Stimulated activated CD4-positive, alpha-beta T cell treated with anti-CD3 and anti-CD28 coated beads, Interleukin-15, amount 100 ng/mL, for 24 hours (primary cell): ENCODE results near the gene VPS8.

ENCODE experiments used
- DNase-seq: peaks from one replicate; pipeline ENCODE4 v3.0.0-alpha.2; 2020

The VPS8 gene

DNA sequence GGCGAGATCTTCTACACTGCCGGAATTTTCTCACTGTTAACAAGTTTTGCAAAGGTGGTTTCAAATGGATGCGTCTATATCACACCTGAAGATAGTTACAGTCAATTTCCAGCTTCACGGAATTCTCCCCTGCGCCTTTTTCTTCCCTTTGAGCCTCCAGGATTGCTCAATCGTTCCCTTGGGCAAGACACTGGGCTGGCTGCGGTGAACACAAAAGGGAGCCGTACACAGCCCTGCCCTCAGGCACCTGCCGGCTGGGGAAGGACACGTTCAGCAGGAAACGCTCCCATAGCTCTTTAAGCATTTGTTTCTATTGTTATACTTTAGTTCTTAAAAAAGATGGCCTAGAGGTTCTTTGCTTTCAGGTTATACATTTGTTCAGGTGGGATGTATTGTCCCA lies 255.2 kb downstream of the VPS8 start:
- DNase-seq, result no peak

DNA sequence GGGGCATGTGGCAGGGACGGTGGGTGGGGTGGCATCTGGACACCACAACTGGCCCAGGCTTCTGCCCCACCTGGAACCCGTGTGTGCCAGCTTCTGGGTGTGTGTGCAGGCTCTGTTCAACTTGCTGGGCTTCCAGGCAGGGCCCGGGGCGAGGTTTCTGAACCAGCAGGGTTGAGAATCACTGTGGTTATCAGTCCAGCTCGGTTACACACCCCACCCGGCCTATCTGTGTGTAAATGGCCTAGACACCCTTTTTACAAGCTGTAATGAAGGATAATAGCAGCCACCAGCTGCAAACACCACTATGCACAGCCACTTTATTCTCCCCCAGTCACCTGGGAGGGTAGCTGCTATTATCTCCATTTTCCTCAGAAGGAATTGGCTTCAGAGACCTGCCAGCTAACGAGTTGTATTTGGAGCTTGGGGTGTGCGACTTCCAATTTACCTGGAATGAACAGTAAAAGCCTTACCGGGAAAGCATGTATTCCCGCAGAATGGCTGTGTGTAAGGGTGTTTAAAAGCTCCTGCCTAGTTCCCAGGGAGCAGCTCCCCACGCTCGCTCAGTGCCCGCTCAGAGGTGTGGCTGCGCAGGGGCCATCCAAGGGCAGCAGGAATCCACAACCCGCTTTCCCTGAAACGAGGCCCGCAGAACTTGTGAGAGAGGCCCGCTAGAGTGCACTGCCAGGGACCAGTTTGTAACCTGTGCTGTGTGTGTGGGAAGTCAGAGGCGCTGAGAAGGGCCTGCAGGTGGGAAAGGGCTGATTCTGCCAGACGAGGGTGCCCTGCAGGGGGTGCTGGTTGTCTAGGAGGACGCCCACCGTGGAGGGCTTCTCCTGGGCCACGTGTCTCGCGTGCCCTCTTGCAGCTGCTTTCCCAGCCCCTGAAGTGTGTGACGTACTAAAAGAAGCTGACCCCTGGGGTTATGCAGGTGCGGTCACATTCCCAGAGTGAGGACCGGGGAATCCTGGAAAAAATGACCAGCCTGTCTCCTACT lies 257.4 kb downstream of the VPS8 start:
- DNase-seq, result peak; percentile 6

DNA sequence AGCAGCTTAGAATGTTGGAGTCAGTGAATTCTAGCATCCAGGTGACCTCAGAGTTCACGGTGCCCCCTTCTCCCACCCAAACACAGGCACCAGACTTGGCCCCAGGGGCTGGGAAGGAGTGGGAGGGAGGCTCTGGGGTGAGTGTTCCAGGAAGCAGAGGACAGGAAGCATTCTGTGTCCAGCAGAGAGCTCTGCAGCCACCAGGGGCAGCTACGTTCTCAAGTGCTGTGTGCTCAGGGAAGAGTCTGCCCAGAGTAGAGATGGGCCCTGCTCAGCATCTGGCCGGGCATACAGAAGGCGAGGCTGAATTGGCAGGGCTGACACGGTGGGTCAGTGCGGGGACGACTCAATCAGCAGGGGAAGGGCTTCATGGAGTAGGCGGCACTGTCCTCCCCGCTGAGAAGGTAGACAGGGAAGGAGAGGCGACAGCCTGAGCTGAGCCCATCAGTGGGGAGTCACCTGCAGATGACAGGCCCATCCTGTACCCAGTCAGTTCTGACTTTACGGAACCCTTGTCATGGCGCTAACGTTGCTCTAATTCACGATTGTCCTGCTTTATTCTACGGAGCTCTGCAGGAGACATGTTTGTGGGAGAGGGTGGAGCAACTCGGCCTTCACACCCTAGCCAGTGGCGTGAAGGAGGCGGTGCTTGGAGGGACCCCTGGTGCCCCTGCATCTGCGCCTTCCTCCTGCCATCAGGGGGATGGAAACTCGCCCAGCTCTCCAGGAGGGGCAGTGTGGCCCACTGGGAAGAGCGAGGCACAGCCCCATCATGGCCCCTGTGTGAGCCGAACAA lies 258.7 kb downstream of the VPS8 start:
- no peak for DNase-seq

DNA sequence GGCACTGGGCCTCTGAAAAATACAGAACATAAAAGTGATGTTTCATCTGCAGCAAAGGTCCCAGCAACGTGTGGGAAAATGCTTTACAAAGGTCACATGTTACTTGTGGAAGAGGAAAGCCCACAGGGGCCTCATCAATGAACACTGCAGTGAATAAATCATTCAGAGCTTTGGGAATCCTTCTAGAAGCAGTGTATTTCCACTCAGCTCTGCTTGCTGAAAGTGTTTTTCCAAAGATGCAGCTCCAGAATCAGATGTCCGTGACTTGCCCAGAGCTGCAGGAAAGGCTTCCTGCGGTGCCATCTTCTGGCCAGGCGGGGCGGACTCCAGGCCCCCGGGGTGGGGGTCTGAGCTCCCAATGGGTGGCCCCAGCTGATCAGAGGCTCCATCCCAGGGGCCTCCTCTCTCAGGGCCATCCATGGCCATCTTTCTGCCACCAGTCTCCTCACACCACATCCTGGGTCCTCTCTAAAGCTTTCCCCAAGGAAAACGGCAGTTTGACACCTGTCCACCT lies 259.4 kb downstream of the VPS8 start:
- DNase-seq, result no peak

DNA sequence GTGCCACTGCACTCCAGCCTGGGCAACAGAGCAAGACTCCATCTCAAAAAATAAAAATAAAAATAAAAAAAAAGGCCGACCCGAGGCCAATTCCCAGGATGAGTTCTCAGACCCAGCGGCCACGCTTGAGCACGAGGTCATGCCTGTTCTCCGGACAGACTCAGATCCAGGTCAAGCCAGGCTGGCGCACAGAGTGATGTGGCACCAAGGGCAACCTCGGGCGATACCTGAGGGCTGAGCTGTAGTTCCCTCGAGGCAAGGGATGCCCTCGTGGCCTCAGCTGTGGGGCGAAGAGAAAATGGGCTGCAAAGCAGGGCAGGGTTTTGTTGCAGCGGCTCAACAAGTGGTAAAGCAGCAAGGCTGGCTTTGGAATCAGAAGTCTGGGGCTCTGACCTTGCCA lies 263.6 kb downstream of the VPS8 start:
- DNase-seq, result no peak

DNA sequence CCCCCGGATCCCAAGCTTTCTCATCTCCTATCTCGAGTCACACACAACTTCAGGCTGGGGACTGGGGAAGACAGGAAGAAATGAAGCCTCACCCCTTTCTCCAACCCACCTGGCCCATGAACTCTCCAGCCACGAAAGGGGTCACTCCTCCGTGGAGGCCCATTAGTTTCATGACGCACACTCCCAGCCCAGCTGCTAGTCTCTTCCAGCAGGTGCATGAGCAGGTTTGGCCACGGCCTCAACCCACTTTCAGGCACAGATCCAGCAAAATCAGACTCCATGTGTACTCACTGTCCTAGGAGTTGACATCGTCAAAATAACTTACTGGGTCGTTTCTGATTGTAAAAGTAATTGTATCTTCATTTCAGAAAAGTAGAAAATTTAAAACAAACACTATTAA lies 264.3 kb downstream of the VPS8 start:
- DNase-seq, result no peak

DNA sequence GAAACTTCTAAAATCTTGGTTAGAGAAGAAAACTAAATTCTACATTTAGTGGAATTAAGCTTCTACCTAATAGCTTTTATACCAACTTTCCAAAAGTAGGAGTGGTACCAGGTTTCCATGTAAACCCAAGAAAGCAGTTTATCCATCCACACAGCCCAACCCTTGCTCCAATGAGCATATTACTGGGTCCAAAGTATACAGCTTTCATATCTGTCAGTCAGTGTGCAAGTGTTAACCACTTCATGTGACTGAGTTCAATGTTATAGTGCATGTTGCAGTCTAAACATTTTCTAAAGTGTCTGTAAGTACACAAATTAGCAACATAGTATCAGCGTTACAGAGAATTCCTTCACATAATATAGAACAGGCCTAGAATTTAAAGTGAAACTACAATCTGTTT lies 267.7 kb downstream of the VPS8 start:
- no peak for DNase-seq

DNA sequence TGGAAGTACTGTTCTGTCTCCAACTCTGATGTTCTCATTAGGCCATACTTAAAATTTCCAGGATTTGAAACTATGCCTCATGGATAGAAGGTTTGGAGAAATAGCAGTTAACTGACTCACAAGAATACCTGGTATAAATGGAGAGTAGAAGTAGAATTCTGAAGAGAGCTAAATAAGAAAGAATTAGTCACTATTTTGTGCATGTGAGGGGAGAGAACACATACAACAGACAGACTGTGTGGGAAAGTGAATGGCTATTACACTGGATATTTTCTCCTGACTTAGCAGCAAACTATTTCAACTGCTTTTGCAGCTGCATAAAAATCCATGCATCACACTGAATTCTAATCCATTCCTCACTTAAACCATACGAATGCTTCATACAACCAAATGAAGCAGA lies 269.6 kb downstream of the VPS8 start:
- DNase-seq, result no peak

DNA sequence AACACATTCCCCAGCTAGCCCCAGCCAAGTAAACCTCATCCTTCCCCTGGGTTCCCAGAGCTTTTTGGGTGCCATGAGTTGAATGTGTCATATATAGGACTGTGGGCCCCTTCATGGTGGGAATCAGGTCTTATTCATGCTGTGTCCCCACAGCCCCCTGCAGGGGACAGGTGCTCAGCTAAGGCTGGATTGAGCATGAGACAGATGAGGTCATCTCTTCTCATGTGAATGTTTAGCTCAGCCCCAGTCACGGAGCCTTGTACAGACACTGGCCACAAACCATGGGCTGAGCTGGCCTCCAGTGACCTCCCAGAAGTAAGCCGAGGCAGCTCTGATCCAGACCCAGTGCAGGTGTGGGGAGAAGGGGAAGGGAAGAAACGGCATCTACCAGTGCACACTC lies 270.2 kb downstream of the VPS8 start:
- no peak for DNase-seq

DNA sequence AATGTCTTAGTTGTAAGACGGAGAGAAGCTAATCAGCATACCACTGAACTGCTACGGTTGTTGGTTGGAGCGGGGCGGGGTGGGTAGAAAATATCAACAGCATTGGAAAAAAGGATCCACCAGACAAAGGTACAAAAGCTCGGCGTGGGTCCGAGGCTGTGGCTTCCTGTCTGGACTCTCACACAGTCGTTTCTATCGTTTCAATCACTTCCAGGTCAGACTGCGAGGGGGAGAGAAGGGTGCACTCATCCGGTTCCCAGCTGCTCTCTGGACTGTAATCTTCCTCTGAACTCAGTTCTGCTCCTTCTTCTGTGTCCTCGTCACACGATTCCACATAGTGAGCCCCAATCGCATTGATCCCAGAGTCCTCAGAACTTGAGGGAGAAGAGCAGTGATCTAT lies 270.9 kb downstream of the VPS8 start:
- DNase-seq, result no peak

DNA sequence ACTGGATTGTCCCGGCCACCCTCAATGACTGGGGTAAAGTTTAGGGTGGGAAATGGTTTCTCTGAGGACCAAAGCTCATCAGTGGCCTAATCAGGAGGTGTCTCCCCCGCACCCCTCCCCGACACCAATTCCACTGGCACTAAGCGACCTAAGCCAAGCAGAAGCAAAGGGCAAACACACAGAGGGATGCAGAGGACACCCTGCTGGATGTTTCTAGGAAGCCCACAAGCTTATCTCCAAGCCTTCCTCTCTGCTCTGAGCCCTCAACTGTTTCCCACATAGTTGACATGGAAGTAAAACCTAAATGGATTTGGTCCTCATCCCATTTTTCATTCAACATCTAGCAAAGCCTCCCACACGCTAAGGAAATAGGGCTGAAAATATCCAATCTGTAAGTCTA lies 272.4 kb downstream of the VPS8 start:
- DNase-seq, result no peak

DNA sequence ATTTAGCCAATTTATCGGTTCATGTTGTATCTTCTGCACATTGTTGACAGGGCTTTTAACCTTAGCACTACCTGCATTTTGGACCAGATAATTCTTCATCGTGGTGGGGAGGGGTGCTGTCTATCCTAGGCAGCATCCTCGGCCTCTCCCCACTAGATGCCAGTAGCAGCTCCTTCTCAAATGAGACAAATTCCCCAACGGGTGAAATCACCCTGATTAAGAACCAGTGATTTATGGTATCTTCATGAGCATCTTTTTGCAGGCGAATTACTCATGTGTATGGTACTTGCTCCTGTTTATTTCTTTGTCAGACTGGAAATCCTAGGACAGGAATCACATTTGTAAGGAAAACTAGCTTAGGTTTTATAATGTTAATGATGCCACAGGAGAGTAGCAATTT lies 272.9 kb downstream of the VPS8 start:
- no peak for DNase-seq

DNA sequence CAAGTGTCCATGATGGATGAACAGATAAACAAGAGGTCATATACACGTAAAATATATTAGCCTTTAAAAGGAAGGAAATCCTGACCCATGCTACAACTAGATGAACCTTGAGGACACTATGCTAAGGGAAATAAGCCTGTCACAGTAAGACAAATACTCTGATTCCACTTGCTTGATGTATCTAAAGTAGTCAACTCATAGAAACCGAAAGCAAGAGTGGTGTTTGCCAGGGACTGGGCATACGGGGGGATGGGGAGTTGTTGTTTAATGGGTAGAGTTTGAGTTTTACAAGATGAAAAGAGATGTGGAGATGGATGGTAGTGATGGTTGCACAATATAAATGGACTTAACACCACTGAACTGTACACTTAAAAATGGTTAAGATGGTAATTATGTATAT lies 275.5 kb downstream of the VPS8 start:
- DNase-seq, result no peak

DNA sequence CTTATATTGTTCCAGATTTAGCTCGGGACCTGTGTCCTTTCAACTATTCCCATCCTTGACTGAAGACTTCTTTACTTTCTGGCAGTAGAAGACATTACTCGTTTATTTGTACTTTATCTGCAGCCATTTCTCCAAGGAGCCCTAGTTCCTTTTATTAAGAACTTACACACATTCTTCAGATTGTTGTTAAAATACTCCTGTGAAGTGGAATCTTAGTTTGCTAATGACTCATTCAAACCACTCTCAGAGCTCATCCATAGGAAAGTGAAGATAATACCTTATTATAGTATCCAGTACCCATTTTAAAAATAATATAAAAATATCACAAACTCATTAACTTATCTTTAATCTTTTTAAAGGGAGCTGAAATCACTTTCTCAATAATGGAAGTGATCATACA lies 277.4 kb downstream of the VPS8 start:
- no peak for DNase-seq

DNA sequence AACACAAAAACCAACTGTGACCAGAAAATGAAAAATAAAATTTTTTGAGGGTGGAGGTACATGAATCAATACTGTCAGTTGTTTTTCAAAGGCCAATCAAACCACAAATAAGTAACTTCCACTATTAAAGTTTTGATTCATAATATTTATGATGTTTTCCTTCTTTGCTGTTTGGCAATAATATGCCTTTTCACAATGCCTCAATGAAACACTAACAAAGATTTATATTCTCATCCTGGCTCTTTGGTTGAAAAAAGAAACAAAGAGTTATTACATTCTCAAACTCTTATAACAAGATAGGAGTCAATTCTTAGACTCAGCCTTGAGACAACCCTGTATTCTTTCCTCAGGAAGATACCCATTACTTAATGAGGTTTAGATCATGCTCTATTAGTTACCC lies 277.8 kb downstream of the VPS8 start:
- no peak for DNase-seq

DNA sequence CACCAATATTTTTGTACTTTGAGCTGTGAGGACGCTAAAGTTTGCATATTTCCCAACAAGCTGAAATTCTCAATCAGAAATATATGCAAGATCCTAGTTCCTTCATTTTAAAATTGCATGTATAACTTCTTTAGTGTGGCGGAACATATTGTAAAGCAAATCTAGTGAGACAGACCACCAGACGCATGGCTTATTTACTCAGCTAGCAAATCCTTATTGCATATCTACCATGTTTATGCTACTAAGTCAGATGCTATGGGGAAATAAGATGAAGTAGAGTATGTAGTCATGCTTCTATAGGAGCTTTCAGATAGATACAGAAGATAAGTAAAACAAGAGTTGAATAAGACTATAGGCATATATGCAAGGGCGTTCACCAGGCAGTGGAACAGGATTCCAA lies 278.8 kb downstream of the VPS8 start:
- DNase-seq, result no peak

DNA sequence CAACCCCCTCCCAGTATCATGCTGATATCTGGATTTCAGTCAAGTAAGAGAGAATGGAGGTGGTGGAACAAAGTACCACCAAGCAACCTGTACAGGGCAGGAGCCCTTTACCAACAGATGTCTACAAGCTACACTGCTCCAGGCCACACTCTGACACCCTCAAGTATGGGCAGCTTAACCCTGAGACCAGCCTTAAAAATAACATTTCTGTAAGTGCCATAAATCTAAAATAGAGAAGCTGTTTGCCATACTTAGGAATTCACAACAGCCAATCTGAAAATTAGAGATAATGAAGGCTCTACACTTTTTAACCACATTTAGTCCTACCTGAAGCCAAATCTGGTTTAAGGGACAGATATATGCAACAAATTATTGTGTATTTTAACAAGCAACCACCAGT lies 281.1 kb downstream of the VPS8 start:
- DNase-seq, result no peak

DNA sequence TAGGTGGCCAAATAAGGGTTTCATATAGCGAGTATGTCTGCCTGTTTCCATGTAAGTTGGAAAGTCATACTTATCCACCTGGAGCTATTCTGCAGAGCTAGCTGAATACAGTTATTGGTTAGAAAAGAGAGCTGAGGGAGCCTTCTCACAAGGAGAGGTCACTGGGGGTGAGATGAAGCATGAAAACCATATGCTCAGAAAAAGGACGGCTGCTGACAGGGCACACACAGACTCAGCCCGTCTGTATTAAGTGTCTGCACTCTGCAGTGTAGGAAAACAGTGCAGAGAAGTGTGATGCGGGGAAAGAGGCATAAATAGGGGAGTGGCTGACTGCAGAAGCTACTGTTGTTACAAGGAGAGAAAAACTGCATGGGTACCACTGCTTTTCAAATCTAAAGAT lies 282.7 kb downstream of the VPS8 start:
- no peak for DNase-seq
